Measurements from ENCODE around the gene GYG2.

Gene GYG2

GRCh38 chrX:2901367-2902036, 72.8 kb downstream of the GYG2 start:
- in situ Hi-C loops (cut with MboI; ENCODE audit: low pct_unique_long_range_greater_than_20kb, low sequenced_read_pairs, unreplicated experiment): no loop called here
- no peak for DNase-seq (ENCODE audit: low spot score)
- TF ChIP-seq CTCF (IDR thresholded peaks at IDR 0.05; ENCODE audit: extremely low read depth, insufficient read depth, missing control alignments): no peak

- in situ Hi-C loops (cut with MboI; ENCODE audit: low pct_unique_long_range_greater_than_20kb, low sequenced_read_pairs, unreplicated experiment): no loop called here
- no peak for TF ChIP-seq CTCF (IDR thresholded peaks at IDR 0.05; ENCODE audit: extremely low read depth, insufficient read depth, missing control alignments)
- DNase-seq (ENCODE audit: low spot score): no peak
Measured at GRCh38 chrX:2902841-2903240, 74.1 kb downstream of the GYG2 start.

- in situ Hi-C loops (cut with MboI; ENCODE audit: low pct_unique_long_range_greater_than_20kb, low sequenced_read_pairs, unreplicated experiment): no loop called here
- no peak for DNase-seq (ENCODE audit: low spot score)
- no peak for TF ChIP-seq CTCF (IDR thresholded peaks at IDR 0.05; ENCODE audit: extremely low read depth, insufficient read depth, missing control alignments)
Measured at GRCh38 chrX:2903366-2903765, 74.6 kb downstream of the GYG2 start.

GRCh38 chrX:2907295-2907694, 78.6 kb downstream of the GYG2 start:
- in situ Hi-C loops (cut with MboI; ENCODE audit: low pct_unique_long_range_greater_than_20kb, low sequenced_read_pairs, unreplicated experiment): no loop called here
- no peak for TF ChIP-seq CTCF (IDR thresholded peaks at IDR 0.05; ENCODE audit: extremely low read depth, insufficient read depth, missing control alignments)
- DNase-seq (ENCODE audit: low spot score): no peak

- in situ Hi-C loops (cut with MboI; ENCODE audit: low pct_unique_long_range_greater_than_20kb, low sequenced_read_pairs, unreplicated experiment): no loop called here
- TF ChIP-seq CTCF (IDR thresholded peaks at IDR 0.05; ENCODE audit: extremely low read depth, insufficient read depth, missing control alignments): no peak
- DNase-seq (ENCODE audit: low spot score): no peak
Measured at GRCh38 chrX:2908125-2908685, 79.5 kb downstream of the GYG2 start.

- TF ChIP-seq CTCF (IDR thresholded peaks at IDR 0.05; ENCODE audit: extremely low read depth, insufficient read depth, missing control alignments): no peak
- DNase-seq (ENCODE audit: low spot score): no peak
- in situ Hi-C loops (cut with MboI; ENCODE audit: low pct_unique_long_range_greater_than_20kb, low sequenced_read_pairs, unreplicated experiment): no loop called here
Measured at GRCh38 chrX:2910109-2910508, 81.4 kb downstream of the GYG2 start.
